SU-DHL-6 (cell line): ENCODE data around the gene GDAP2.

Experiments
- H2AFZ ChIP-seq: fragments of 200-600 bp; sonication (generic); 2 replicates; pipeline ENCODE4 v1.6.1; 2014; ENCODE audit warnings: low read depth, mild to moderate bottlenecking, moderate library complexity, mixed read lengths, antibody characterized with exemption, low read length; ENCODE audit not compliant: severe bottlenecking
- H3F3A ChIP-seq: fragments of 200-600 bp; shearing (Covaris generic); 2 replicates; pipeline ENCODE4 v1.6.0; 2016; ENCODE audit warnings: antibody characterized with exemption, mild to moderate bottlenecking; ENCODE audit not compliant: insufficient read depth
- H3K27ac ChIP-seq: fragments of 200-600 bp; sonication (generic); 2 replicates; pipeline ENCODE4 v1.5.1; 2016; ENCODE audit warnings: low read depth, mild to moderate bottlenecking, low read length, moderate library complexity, mixed read lengths
- H3K27me3 ChIP-seq: fragments of 200-600 bp; sonication (generic), shearing (Covaris generic); 2 replicates; pipeline ENCODE4 v1.6.0; 2014; ENCODE audit warnings: mild to moderate bottlenecking, low read length
- H3K36me3 ChIP-seq: fragments of 200-600 bp; sonication (generic); 2 replicates; pipeline ENCODE4 v1.6.1; 2014; ENCODE audit warnings: mild to moderate bottlenecking, low read length, mixed read lengths
- H3K4me2 ChIP-seq: fragments of 300-600, 200-600 bp; shearing (Covaris generic), sonication (generic); 2 replicates; pipeline ENCODE4 v1.6.0; 2014; ENCODE audit warnings: low read length, low read depth, mild to moderate bottlenecking; ENCODE audit not compliant: poor library complexity, severe bottlenecking
- H3K4me3 ChIP-seq: fragments of 200-600 bp; sonication (generic); 2 replicates; pipeline ENCODE4 v1.5.1; 2014; ENCODE audit warnings: antibody characterized with exemption, low read length, mild to moderate bottlenecking, mixed read lengths; ENCODE audit not compliant: insufficient read depth, poor library complexity, severe bottlenecking
- H3K79me2 ChIP-seq: fragments of 200-600 bp; sonication (generic); 2 replicates; pipeline ENCODE4 v1.6.1; 2014; ENCODE audit warnings: mild to moderate bottlenecking, low read length, moderate library complexity; ENCODE audit not compliant: insufficient read depth
- H3K9ac ChIP-seq: fragments of 200-600 bp; sonication (generic); 2 replicates; pipeline ENCODE4 v1.7.0; 2014; ENCODE audit warnings: mild to moderate bottlenecking, low read length
- H3K9me2 ChIP-seq: fragments of 200-600 bp; sonication (generic); replicated peaks from 2 replicates; pipeline ENCODE4 v1.6.1; 2014; ENCODE audit warnings: low read length; ENCODE audit not compliant: insufficient read depth
- H3K9me3 ChIP-seq: fragments of 200-600 bp; sonication (generic); 2 replicates; pipeline ENCODE4 v1.6.1; 2014; ENCODE audit warnings: low read length, mixed read lengths; ENCODE audit not compliant: insufficient read depth
- H4K20me1 ChIP-seq: fragments of 200-600 bp; sonication (generic); 2 replicates; pipeline ENCODE4 v1.6.1; 2014; ENCODE audit warnings: low read depth, mild to moderate bottlenecking, antibody characterized with exemption, low read length, moderate library complexity, mixed read lengths
- EZH2phosphoT487 ChIP-seq: fragments of 200-600 bp; sonication (generic), shearing (Covaris generic); conservative IDR thresholded peaks from 2 replicates; pipeline ENCODE4 v1.6.1; 2018; ENCODE audit warnings: mild to moderate bottlenecking, antibody characterized with exemption, low read length, moderate library complexity, mixed read lengths
- TF ChIP-seq, protein P1 (sequence below): fragments of 200-600 bp; sonication (generic); IDR thresholded peaks from one replicate; pipeline ENCODE4 v1.5.1; 2017; ENCODE audit warnings: antibody characterized with exemption, mild to moderate bottlenecking, low read length, moderate library complexity; ENCODE audit not compliant: insufficient read depth, poor library complexity, severe bottlenecking

The GDAP2 gene

DNA sequence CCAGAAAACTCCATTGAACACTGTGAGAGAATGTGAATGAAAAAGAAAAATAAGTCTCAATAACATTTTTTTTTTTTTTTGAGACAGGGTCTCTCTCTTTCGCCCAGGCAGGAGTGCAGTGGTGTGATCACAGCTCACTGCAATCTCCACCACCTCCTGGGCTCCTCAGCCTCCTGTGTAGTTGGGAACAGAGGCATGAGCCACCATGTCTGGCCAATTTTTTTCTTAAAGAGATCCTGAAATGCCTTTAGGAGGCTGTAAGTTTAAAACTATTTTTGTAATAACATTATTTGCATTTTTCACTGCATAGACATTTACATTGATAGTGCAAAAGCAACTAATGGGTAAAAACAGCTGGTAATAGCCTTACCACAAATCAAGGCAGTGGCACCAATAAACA lies 35.3 kb downstream of the GDAP2 start:
- Histone ChIP-seq H3K9me3 (no peaks in the 10 kb centered on the region), H3K27me3 (no peaks in the 10 kb centered on the region), H3K9ac (no peak overlapping the region), H3K4me3 (no peak overlapping the region), H3K36me3 (peaks cover 13% of the 10 kb centered on the region; the same call in 1 of the 2 replicates), H3F3A (no peaks in the 10 kb centered on the region), H4K20me1 (no peaks in the 10 kb centered on the region), H3K9me2 (no peaks in the 10 kb centered on the region), H2AFZ (no peak overlapping the region), H3K4me2 (no peak overlapping the region), H3K79me2 (no peaks in the 10 kb centered on the region), H3K27ac (no peak overlapping the region)
- no peak for TF ChIP-seq EZH2phosphoT487
- TF ChIP-seq, protein P1, sequence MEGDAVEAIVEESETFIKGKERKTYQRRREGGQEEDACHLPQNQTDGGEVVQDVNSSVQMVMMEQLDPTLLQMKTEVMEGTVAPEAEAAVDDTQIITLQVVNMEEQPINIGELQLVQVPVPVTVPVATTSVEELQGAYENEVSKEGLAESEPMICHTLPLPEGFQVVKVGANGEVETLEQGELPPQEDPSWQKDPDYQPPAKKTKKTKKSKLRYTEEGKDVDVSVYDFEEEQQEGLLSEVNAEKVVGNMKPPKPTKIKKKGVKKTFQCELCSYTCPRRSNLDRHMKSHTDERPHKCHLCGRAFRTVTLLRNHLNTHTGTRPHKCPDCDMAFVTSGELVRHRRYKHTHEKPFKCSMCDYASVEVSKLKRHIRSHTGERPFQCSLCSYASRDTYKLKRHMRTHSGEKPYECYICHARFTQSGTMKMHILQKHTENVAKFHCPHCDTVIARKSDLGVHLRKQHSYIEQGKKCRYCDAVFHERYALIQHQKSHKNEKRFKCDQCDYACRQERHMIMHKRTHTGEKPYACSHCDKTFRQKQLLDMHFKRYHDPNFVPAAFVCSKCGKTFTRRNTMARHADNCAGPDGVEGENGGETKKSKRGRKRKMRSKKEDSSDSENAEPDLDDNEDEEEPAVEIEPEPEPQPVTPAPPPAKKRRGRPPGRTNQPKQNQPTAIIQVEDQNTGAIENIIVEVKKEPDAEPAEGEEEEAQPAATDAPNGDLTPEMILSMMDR, result no peak

DNA sequence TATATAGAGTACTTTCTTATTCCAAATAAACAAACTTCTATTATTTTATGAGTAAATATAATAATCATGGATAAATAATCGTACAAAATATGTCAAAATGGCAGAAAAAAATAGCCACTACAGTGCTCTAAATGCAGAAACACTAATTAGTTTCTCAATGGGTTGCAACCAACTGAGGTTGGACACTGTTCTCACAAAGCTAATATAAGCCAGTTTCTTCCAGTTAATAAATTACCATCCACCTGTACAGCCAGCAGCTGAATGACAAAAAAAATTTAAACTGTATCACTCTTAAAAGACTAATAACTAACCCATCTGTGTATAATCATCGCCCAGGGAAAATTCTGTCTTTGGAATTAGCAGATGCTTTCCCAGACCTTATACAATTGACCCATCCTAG lies 36.9 kb downstream of the GDAP2 start:
- H3K9me2 ChIP-seq, result no peaks in the 10 kb centered on the region
- peaks cover 8% of the 10 kb centered on the region; the same call in 1 of the 2 replicates for H3K36me3 ChIP-seq
- no peak overlapping the region for H3K4me3 ChIP-seq
- no peak overlapping the region for H3K9ac ChIP-seq
- no peak overlapping the region for H2AFZ ChIP-seq
- no peaks in the 10 kb centered on the region for H3F3A ChIP-seq
- H3K27ac ChIP-seq, result no peak overlapping the region
- no peaks in the 10 kb centered on the region for H4K20me1 ChIP-seq
- H3K9me3 ChIP-seq, result no peaks in the 10 kb centered on the region
- H3K79me2 ChIP-seq, result no peaks in the 10 kb centered on the region
- TF ChIP-seq, protein P1, result no peak
- TF ChIP-seq EZH2phosphoT487, result no peak
- H3K4me2 ChIP-seq, result no peak overlapping the region
- H3K27me3 ChIP-seq, result no peaks in the 10 kb centered on the region

GRCh38 chr1:117890452-117890851 lies 39.0 kb downstream of the GDAP2 start:
- Histone ChIP-seq H3F3A (no peaks in the 10 kb centered on the region), H3K9ac (no peak overlapping the region), H3K9me3 (no peaks in the 10 kb centered on the region), H3K79me2 (no peaks in the 10 kb centered on the region), H2AFZ (no peak overlapping the region), H3K27ac (no peak overlapping the region), H3K9me2 (no peaks in the 10 kb centered on the region), H3K36me3 (peaks cover 7% of the 10 kb centered on the region; the same call in 1 of the 2 replicates), H3K4me3 (no peak overlapping the region), H3K27me3 (no peaks in the 10 kb centered on the region), H3K4me2 (no peak overlapping the region), H4K20me1 (no peaks in the 10 kb centered on the region)
- TF ChIP-seq EZH2phosphoT487, result no peak
- TF ChIP-seq, protein P1, result no peak
